ENCODE data around the gene PADI1. TPM values are rescaled to one million over a fixed set of nuclear protein-coding genes. Genes with fewer than 3 reads are reported as not detected.

Gene PADI1
- total RNA-seq, 2 experiments from 2014 or later = not detected

- H3K79me2 ChIP-seq (ENCODE audit: insufficient read depth, low read depth, low read length) = no peaks in the 10 kb centered on the region
- no peak overlapping the region for H3K4me3 ChIP-seq (ENCODE audit: low read depth, low read length, poor library complexity, severe bottlenecking)
- H3K4me1 ChIP-seq (ENCODE audit: insufficient read depth, low read length, poor library complexity, severe bottlenecking) = no peaks in the 10 kb centered on the region
- H3K9me3 ChIP-seq (ENCODE audit: low read length) = no peaks in the 10 kb centered on the region
- H3K27ac ChIP-seq (ENCODE audit: low read depth, low read length, poor library complexity, severe bottlenecking) = no peak overlapping the region
- ChIA-PET POLR2A (interaction anchor here (1.0 kb wide), 1 partner anchor 42 kb away, joined by 4 read pairs; no protein-coding TSS in a partner anchor), CTCF (ENCODE audit: unreplicated experiment) (no interaction called here)
- DNase-seq (ENCODE audit: low spot score) = no peak
- H2AFZ ChIP-seq (ENCODE audit: low read length) = no peak overlapping the region
- no peak overlapping the region for H3K4me2 ChIP-seq (ENCODE audit: low read length)
- intact Hi-C loops (cut with micrococcal nuclease; ENCODE audit: unreplicated experiment) = no loop called here
- no peaks in the 10 kb centered on the region for H3K36me3 ChIP-seq (ENCODE audit: insufficient read depth, low read length)
- no TSS peak for BruUV-seq (replicated peaks)
- no peaks in the 10 kb centered on the region for H4K20me1 ChIP-seq (ENCODE audit: insufficient read depth, low read length)
- H3K9me2 ChIP-seq (ENCODE audit: insufficient read depth, low read length) = no peaks in the 10 kb centered on the region
- no peak for TF ChIP-seq EZH2phosphoT487 (IDR thresholded peaks at IDR 0.05; ENCODE audit: borderline replicate concordance, low read depth, low read length)
These were observed 45.7 kb downstream of the PADI1 start for GRCh38 chr1:17250601-17251000.

- H3K27ac ChIP-seq (ENCODE audit: low read depth, low read length, poor library complexity, severe bottlenecking) = no peak overlapping the region
- no peaks in the 10 kb centered on the region for H3K36me3 ChIP-seq (ENCODE audit: insufficient read depth, low read length)
- H4K20me1 ChIP-seq (ENCODE audit: insufficient read depth, low read length) = no peaks in the 10 kb centered on the region
- ChIA-PET CTCF (ENCODE audit: unreplicated experiment) (no interaction called here), POLR2A (no interaction called here)
- no peaks in the 10 kb centered on the region for H3K9me2 ChIP-seq (ENCODE audit: insufficient read depth, low read length)
- intact Hi-C loops (cut with micrococcal nuclease; ENCODE audit: unreplicated experiment) = no loop called here
- H3K9me3 ChIP-seq (ENCODE audit: low read length) = no peaks in the 10 kb centered on the region
- no peaks in the 10 kb centered on the region for H3K79me2 ChIP-seq (ENCODE audit: insufficient read depth, low read depth, low read length)
- H3K4me1 ChIP-seq (ENCODE audit: insufficient read depth, low read length, poor library complexity, severe bottlenecking) = no peaks in the 10 kb centered on the region
- no peak overlapping the region for H2AFZ ChIP-seq (ENCODE audit: low read length)
- DNase-seq (ENCODE audit: low spot score) = no peak
- H3K4me3 ChIP-seq (ENCODE audit: low read depth, low read length, poor library complexity, severe bottlenecking) = no peak overlapping the region
- no peak for TF ChIP-seq EZH2phosphoT487 (IDR thresholded peaks at IDR 0.05; ENCODE audit: borderline replicate concordance, low read depth, low read length)
- TF ChIP-seq CTCF (conservative IDR thresholded peaks at IDR 0.05; ENCODE audit: low read length) = no peak
- H3K4me2 ChIP-seq (ENCODE audit: low read length) = no peak overlapping the region
- BruUV-seq (replicated peaks) = no TSS peak
These were observed 46.3 kb downstream of the PADI1 start for GRCh38 chr1:17251246-17251645.

GRCh38 chr1:17251701-17252376 is 46.9 kb downstream of the PADI1 start:
- POLR2A ChIA-PET = no interaction called here
- no peak for DNase-seq (ENCODE audit: low spot score)

More at GRCh38 chr1:17251701-17252376, 46.9 kb downstream of the PADI1 start:
- TF ChIP-seq CTCF (conservative IDR thresholded peaks at IDR 0.05; ENCODE audit: low read length) = no peak
- TF ChIP-seq EZH2phosphoT487 (IDR thresholded peaks at IDR 0.05; ENCODE audit: borderline replicate concordance, low read depth, low read length) = no peak
- Histone ChIP-seq H3K4me2 (ENCODE audit: low read length) (no peak overlapping the region), H2AFZ (ENCODE audit: low read length) (no peak overlapping the region), H4K20me1 (ENCODE audit: insufficient read depth, low read length) (no peaks in the 10 kb centered on the region), H3K4me1 (ENCODE audit: insufficient read depth, low read length, poor library complexity, severe bottlenecking) (no peaks in the 10 kb centered on the region), H3K9me3 (ENCODE audit: low read length) (no peaks in the 10 kb centered on the region), H3K27ac (ENCODE audit: low read depth, low read length, poor library complexity, severe bottlenecking) (no peak overlapping the region), H3K9me2 (ENCODE audit: insufficient read depth, low read length) (no peaks in the 10 kb centered on the region), H3K79me2 (ENCODE audit: insufficient read depth, low read depth, low read length) (no peaks in the 10 kb centered on the region), H3K36me3 (ENCODE audit: insufficient read depth, low read length) (no peaks in the 10 kb centered on the region), H3K4me3 (ENCODE audit: low read depth, low read length, poor library complexity, severe bottlenecking) (no peak overlapping the region)
- CTCF ChIA-PET (ENCODE audit: unreplicated experiment) = no interaction called here
- BruUV-seq (replicated peaks) = no TSS peak
- intact Hi-C loops (cut with micrococcal nuclease; ENCODE audit: unreplicated experiment) = no loop called here
